IgD-negative memory B cell (primary cell): ENCODE measurements around the gene IQCH. TPM values are rescaled to one million over a fixed set of nuclear protein-coding genes. Genes with fewer than 3 reads are reported as not detected.
"Not testable (repeated sequence)": the region's sequence is repeated elsewhere in the genome, so short reads cannot be mapped to it uniquely, and the experiment has no call there.

Experiments
- H3K27ac Mint-ChIP-seq, 3 donors: one replicate each; pipeline ENCODE4 v1.8.0; 2020 to 2022; ENCODE audit warnings: mild to moderate bottlenecking in 3 of 3, mixed read lengths in 3 of 3, moderate library complexity in 1 of 3
- H3K27me3 Mint-ChIP-seq: one replicate; pipeline ENCODE4 v1.8.0; 2021; ENCODE audit warnings: mixed read lengths
- H3K36me3 Mint-ChIP-seq: one replicate; pipeline ENCODE4 v1.8.0; 2020; ENCODE audit warnings: mild to moderate bottlenecking, mixed read lengths
- H3K4me1 Mint-ChIP-seq, 3 donors: one replicate each; pipeline ENCODE4 v1.8.0; 2020 to 2022; ENCODE audit warnings: mixed read lengths in 3 of 3, mild to moderate bottlenecking in 1 of 3
- H3K4me3 Mint-ChIP-seq, 4 donors: one replicate each; pipeline ENCODE4 v1.8.0; 2020 to 2022; ENCODE audit warnings: mild to moderate bottlenecking in 4 of 4, mixed read lengths in 4 of 4, moderate library complexity in 3 of 4
- H3K9me3 Mint-ChIP-seq, 3 donors: one replicate each; pipeline ENCODE4 v1.8.0; 2020 to 2021; ENCODE audit warnings: mixed read lengths in 3 of 3, mild to moderate bottlenecking in 1 of 3
- polyA plus RNA-seq: library from polyadenylated mRNA; unstranded; fragments of 300-500 nt; fragmentation: Illumina TruSeq; gene quantifications from one replicate; pipeline ENCODE4 v1.2.3, GENCODE V29; 2021

Gene IQCH
- polyA plus RNA-seq, 1 donor from 2014 or later: 0.13 TPM

DNA sequence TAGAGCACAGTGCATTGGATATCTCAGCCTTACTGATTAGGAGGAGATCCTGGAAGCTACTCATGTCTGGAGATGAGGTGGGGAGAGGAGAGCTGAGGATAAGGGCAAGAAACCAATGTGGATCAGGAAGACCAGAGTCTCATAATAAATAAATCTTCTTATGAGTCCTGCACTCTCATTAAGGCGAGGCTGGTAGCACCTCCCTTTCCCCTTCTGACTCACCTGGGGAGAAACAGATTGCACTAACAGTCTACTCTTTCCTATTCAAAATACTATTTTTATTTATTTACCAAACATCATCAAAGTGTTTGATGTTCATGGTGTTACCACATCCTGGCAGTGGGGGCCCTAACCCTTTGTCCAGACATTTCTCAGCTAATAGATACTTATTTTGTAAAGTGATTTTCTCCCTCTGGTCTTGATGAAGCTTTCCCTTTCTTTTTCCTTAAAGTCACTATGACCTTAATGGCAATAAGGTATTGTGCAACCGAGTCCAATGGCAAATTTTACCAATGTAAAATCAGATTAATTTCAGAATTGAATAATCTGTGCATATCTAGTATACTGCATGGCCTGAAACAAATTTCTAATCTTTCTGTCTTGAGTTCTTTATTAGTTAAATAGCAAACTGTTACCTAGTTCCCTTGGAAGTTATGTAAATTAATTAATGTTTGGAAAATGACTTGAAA, 81.1 kb downstream of the IQCH start:
- Mint-ChIP-seq H3K27ac (no peak overlapping the region), H3K27me3 (no peaks in the 10 kb centered on the region), H3K9me3 (no peaks in the 10 kb centered on the region), H3K4me1 (no peaks in the 10 kb centered on the region), H3K36me3 (no peaks in the 10 kb centered on the region), H3K4me3 (no peak overlapping the region)

GRCh38 chr15:67340630-67341029, 86.0 kb downstream of the IQCH start:
- H3K9me3 Mint-ChIP-seq: peaks cover 4 to 12% (median 9%) of the 10 kb centered on the region in 3 donors
- H3K27ac Mint-ChIP-seq: no peak overlapping the region
- H3K4me3 Mint-ChIP-seq: no peak overlapping the region
- no peaks in the 10 kb centered on the region for H3K27me3 Mint-ChIP-seq
- H3K4me1 Mint-ChIP-seq: no peaks in the 10 kb centered on the region
- peaks cover 5% of the 10 kb centered on the region for H3K36me3 Mint-ChIP-seq

DNA sequence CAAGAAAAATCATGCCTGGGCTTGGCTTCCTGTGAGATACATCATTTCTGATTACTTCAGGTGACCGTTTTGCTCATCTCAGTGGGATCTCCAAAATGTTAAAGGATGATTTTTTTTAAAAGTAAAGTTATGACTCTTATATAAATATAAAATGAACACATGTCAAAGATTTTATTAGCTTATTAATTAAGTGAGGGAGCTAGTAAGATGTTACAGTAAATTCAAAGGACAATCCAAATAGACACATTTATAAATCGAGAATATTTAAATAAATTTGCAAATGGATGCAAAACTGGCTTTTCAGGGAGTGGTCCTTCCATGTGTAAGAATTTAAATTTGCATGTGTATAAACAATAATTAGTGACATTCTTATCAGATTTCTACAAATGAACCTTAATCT, 87.0 kb downstream of the IQCH start:
- Mint-ChIP-seq H3K4me3 (no peak overlapping the region), H3K4me1 (no peaks in the 10 kb centered on the region), H3K27ac (no peak overlapping the region), H3K27me3 (no peaks in the 10 kb centered on the region), H3K36me3 (peaks cover 5% of the 10 kb centered on the region), H3K9me3 (peaks cover 4 to 12% (median 9%) of the 10 kb centered on the region in 3 donors)

- peaks cover 2% of the 10 kb centered on the region for H3K27me3 Mint-ChIP-seq
- H3K36me3 Mint-ChIP-seq: peaks cover 6% of the 10 kb centered on the region
- H3K4me3 Mint-ChIP-seq: no peak overlapping the region
- peaks cover 11 to 28% (median 12%) of the 10 kb centered on the region in 3 donors for H3K9me3 Mint-ChIP-seq
- no peaks in the 10 kb centered on the region for H3K4me1 Mint-ChIP-seq
- H3K27ac Mint-ChIP-seq: no peak overlapping the region
Observed at GRCh38 chr15:67343206-67343605, 88.6 kb downstream of the IQCH start.

GRCh38 chr15:67349634-67350033, 95.0 kb downstream of the IQCH start:
- Mint-ChIP-seq H3K9me3 (peaks cover 9 to 30% (median 14%) of the 10 kb centered on the region in 3 donors), H3K36me3 (peaks cover 6% of the 10 kb centered on the region), H3K27ac (no peak overlapping the region), H3K4me3 (no peak overlapping the region), H3K4me1 (peaks cover 0 to 1% (median 0%) of the 10 kb centered on the region in 3 donors), H3K27me3 (peaks cover 2% of the 10 kb centered on the region)

DNA sequence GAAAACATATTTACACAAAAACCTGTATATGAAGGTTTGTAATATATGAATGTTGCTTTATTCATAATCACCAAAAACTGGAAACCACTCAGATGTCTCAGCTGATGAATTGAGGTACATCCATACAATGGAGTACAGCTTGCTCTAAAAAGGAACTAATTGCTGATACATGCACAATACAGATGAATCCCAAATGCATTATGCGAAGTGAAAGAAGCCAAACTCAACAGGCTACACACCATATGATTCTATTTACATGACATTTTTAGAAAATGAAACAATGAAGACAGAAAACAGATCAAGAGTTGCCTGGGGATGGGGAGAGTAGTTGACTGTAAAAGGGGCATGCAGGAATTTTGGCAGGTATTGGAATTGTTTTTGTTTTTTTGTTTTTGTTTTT, 95.5 kb downstream of the IQCH start:
- Mint-ChIP-seq H3K9me3 (peaks cover 8 to 29% (median 14%) of the 10 kb centered on the region in 3 donors), H3K27me3 (peaks cover 2% of the 10 kb centered on the region), H3K4me3 (no peak overlapping the region), H3K36me3 (peaks cover 5% of the 10 kb centered on the region), H3K4me1 (peaks cover 0 to 1% (median 0%) of the 10 kb centered on the region in 3 donors), H3K27ac (no peak overlapping the region)

DNA sequence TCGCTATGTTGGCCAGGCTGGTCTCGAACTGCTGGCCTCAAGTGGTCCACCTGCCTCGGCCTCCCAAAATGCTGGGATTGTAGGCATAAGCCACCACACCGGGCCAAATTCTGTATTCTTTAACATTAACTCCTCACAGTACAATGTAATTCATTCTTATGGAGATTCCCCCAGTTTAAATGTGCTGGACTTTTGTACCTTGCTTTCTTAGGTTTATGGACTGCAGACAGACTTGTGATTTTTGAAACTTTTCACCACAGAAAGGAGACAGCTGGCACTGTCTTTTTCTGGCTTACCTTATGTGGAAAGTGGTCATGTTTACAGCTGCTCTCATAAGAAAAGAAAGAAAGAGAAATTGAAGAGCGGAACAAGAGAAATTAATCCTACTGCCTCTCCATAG, 103.8 kb downstream of the IQCH start:
- no peaks in the 10 kb centered on the region for H3K27me3 Mint-ChIP-seq
- H3K4me3 Mint-ChIP-seq: no peak overlapping the region
- H3K4me1 Mint-ChIP-seq: no peaks in the 10 kb centered on the region
- no peak overlapping the region for H3K27ac Mint-ChIP-seq
- peaks cover 2% of the 10 kb centered on the region for H3K36me3 Mint-ChIP-seq
- no peaks in the 10 kb centered on the region for H3K9me3 Mint-ChIP-seq

DNA sequence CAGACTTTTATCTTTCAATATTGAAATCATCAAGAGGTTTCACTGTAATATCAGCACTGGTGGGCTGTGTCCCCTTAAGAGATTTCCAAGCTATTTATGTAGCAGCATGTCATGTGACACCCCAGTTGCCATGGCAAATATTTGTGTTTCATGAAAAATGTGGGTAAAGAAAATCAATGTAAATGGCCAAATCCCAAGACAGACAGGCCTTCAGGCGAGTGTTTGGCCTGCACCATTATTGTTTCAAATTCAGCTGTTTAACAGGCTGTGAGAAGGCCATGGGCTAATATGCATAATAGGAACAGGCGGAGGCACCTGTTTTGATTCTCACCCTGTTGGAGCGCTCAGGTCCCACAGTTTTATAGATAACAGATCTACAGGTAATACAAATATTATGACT, 104.2 kb downstream of the IQCH start:
- Mint-ChIP-seq H3K4me3 (no peak overlapping the region), H3K36me3 (no peaks in the 10 kb centered on the region), H3K27me3 (peaks cover 1% of the 10 kb centered on the region), H3K9me3 (peaks cover 0 to 1% (median 0%) of the 10 kb centered on the region in 3 donors), H3K4me1 (no peaks in the 10 kb centered on the region), H3K27ac (no peak overlapping the region)

DNA sequence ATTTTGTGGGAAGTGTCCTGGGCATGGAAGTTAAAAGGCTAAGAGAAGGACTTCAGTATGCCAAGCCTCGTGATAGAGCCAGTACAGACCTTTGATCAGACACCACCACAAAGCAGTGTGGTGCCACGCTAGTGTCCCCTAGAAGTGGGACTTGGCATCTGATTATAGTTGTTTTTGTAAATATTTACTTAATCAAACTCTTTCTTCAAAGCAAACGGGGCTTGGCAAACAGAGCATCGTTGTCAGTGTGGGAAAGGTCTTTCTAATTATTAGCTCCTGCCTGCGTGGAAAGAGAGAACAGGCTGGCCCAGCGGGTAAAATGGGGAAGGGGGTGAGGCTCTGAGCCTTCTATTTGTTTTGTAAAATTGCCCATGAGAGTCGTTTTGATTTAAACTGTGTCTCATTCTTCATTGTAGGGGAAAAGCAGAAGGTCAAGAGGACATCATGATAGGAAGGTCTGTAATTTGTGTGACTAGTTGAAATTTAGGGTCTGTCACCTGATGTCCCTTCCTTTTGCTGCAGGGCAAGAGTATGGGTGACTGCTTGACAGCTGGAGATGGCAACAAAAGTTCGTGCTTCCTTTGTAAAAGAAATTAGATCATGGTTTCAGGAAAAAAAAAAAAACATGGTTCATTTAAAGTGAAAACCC, 105.0 kb downstream of the IQCH start:
- H3K4me3 Mint-ChIP-seq: no peak overlapping the region
- H3K9me3 Mint-ChIP-seq: peaks cover 0 to 1% (median 0%) of the 10 kb centered on the region in 3 donors
- H3K36me3 Mint-ChIP-seq: no peaks in the 10 kb centered on the region
- H3K4me1 Mint-ChIP-seq: no peaks in the 10 kb centered on the region
- H3K27ac Mint-ChIP-seq: no peak overlapping the region
- H3K27me3 Mint-ChIP-seq: peaks cover 1% of the 10 kb centered on the region

DNA sequence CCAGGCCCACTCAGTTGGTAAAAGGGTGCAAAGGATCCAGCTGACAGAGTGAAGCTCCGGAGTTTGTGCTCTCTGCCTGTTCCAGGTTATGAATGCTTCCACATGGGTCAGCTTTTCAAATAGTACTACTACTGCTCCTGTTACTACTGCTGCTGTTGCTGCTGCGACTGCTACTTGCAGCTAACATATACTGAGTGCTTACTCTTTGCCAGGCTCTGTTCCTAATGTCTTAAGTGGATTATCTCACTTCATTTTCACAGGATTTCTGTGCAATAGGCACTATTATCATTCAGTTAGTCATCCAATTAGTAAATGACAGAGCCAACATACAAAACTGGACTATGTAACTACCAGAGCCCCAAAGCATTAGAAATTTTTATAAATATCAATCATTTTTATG, 106.5 kb downstream of the IQCH start:
- H3K27ac Mint-ChIP-seq: peak overlapping the region in 1 of 3 donors; percentile 64
- H3K36me3 Mint-ChIP-seq: no peaks in the 10 kb centered on the region
- H3K27me3 Mint-ChIP-seq: peaks cover 1% of the 10 kb centered on the region
- H3K4me1 Mint-ChIP-seq: no peaks in the 10 kb centered on the region
- no peak overlapping the region for H3K4me3 Mint-ChIP-seq
- H3K9me3 Mint-ChIP-seq: peaks cover 0 to 1% (median 0%) of the 10 kb centered on the region in 3 donors

GRCh38 chr15:67363712-67364111, 109.1 kb downstream of the IQCH start:
- not testable (repeated sequence) for H3K36me3 Mint-ChIP-seq, H3K4me1 Mint-ChIP-seq, H3K27ac Mint-ChIP-seq, H3K27me3 Mint-ChIP-seq, H3K4me3 Mint-ChIP-seq, H3K9me3 Mint-ChIP-seq

GRCh38 chr15:67365994-67366393, 111.4 kb downstream of the IQCH start:
- no peaks in the 10 kb centered on the region for H3K4me1 Mint-ChIP-seq
- peaks cover 1% of the 10 kb centered on the region for H3K27me3 Mint-ChIP-seq
- no peak overlapping the region for H3K4me3 Mint-ChIP-seq
- H3K27ac Mint-ChIP-seq: no peak overlapping the region
- H3K36me3 Mint-ChIP-seq: no peaks in the 10 kb centered on the region
- H3K9me3 Mint-ChIP-seq: peaks cover 0 to 3% (median 0%) of the 10 kb centered on the region in 3 donors

DNA sequence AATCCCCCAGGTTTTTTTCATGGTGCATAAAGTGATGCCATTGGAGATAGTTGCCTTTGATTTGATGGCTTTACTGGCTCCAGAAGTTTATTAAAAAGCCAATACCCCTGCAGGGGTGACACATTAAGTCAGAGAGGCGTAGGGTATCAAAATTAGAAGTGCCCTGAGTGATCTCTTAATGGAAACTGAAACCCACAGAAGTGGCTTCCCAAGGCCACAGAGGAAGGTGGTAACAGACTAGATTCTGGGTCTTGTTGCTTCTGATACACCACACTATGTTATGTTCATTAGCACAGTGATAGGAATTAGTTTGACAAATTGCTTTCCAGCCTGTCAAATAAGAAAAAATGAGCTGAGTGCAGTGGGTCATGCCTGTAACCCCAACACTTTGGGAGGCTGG, 112.3 kb downstream of the IQCH start:
- H3K4me1 Mint-ChIP-seq: no peaks in the 10 kb centered on the region
- no peaks in the 10 kb centered on the region for H3K36me3 Mint-ChIP-seq
- H3K27me3 Mint-ChIP-seq: peaks cover 1% of the 10 kb centered on the region
- H3K27ac Mint-ChIP-seq: no peak overlapping the region
- H3K9me3 Mint-ChIP-seq: peaks cover 0 to 3% (median 0%) of the 10 kb centered on the region in 3 donors
- no peak overlapping the region for H3K4me3 Mint-ChIP-seq

GRCh38 chr15:67369359-67369998, 114.9 kb downstream of the IQCH start:
- H3K36me3 Mint-ChIP-seq: no peaks in the 10 kb centered on the region
- no peaks in the 10 kb centered on the region for H3K27me3 Mint-ChIP-seq
- H3K27ac Mint-ChIP-seq: no peak overlapping the region
- peaks cover 0 to 2% (median 0%) of the 10 kb centered on the region in 3 donors for H3K9me3 Mint-ChIP-seq
- no peak overlapping the region for H3K4me3 Mint-ChIP-seq
- no peaks in the 10 kb centered on the region for H3K4me1 Mint-ChIP-seq

DNA sequence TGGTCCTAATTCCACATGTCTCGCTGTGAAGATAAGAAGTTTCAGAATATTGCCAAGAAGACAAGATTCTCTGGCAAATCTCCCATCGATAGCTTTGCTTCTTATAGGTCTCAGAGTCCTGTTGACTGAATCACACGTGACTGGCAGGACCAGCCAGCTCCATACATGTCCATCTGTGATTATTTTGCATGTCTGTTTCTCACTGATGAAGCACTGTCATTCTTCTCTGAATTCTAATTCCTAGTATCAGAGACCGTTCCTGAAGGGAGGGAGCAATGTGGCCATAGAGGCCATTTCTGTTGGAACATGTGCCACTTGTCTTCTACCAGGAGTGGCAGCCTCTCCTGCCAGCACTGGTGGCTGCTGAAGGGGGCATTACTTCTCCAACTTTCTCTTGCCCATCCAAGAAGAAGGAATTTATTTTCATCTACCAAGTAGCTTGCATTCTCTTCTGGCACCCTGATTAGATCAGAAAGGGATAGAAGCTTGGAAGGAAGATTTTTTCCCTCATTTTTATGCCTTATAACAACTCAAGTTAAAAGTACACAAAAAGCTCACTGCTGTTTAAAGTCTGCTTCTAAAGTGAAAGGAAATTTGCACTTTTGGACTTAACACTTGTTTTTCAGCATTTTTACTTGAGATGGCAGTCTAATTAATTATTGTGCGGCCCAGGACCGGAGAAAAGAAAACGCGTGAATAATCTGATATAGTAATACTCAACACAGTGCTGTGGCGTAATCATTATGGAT, 115.8 kb downstream of the IQCH start:
- no peak overlapping the region for H3K4me3 Mint-ChIP-seq
- peaks cover 0 to 2% (median 0%) of the 10 kb centered on the region in 3 donors for H3K9me3 Mint-ChIP-seq
- no peaks in the 10 kb centered on the region for H3K4me1 Mint-ChIP-seq
- H3K36me3 Mint-ChIP-seq: no peaks in the 10 kb centered on the region
- H3K27ac Mint-ChIP-seq: no peak overlapping the region
- H3K27me3 Mint-ChIP-seq: no peaks in the 10 kb centered on the region
